ENCODE measurements around the gene TESMIN.

DNA sequence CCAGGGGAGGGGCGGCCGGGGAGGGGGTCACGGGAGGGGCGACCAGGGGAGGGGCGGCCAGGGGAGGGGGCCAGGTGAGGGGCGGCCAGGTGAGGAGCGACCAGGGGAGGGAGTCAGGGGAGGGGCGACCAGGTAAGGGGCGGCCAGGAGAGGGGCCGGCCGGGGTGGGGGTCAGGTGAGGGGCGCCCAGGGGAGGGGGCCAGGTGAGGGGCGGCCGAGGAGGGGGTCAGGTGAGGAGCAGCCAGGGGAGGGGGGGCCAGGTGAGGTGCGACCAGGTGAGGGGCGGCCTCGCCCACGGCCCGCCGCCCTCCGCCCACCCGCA lies 355 bp downstream of the TESMIN start:
- no peak for TF ChIP-seq EP300 (IDR thresholded peaks at IDR 0.05; ENCODE audit: low read depth in 2 of 2, low read length in 2 of 2)
- TF ChIP-seq EP300 (CRISPR knock-in tag; IDR thresholded peaks at IDR 0.05; ENCODE audit: borderline replicate concordance) = no peak
- no peak for TF ChIP-seq SMC3 (IDR thresholded peaks at IDR 0.05; ENCODE audit: low read length)
- no peak for TF ChIP-seq KDM5A (IDR thresholded peaks at IDR 0.05; ENCODE audit: borderline replicate concordance, low read length)
- no peak for TF ChIP-seq ZNF337 (CRISPR knock-in tag; IDR thresholded peaks at IDR 0.05; ENCODE audit: borderline replicate concordance, low read depth)
- TF ChIP-seq ELF1 (CRISPR knock-in tag; IDR thresholded peaks at IDR 0.05) = no peak
- TF ChIP-seq, protein P1, sequence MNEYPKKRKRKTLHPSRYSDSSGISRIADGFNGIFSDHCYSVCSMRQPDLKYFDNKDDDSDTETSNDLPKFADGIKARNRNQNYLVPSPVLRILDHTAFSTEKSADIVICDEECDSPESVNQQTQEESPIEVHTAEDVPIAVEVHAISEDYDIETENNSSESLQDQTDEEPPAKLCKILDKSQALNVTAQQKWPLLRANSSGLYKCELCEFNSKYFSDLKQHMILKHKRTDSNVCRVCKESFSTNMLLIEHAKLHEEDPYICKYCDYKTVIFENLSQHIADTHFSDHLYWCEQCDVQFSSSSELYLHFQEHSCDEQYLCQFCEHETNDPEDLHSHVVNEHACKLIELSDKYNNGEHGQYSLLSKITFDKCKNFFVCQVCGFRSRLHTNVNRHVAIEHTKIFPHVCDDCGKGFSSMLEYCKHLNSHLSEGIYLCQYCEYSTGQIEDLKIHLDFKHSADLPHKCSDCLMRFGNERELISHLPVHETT (CRISPR knock-in tag; conservative IDR thresholded peaks at IDR 0.05) = no peak
- no peak for TF ChIP-seq KDM4B (CRISPR knock-in tag; IDR thresholded peaks at IDR 0.05)
- TF ChIP-seq, protein P2, sequence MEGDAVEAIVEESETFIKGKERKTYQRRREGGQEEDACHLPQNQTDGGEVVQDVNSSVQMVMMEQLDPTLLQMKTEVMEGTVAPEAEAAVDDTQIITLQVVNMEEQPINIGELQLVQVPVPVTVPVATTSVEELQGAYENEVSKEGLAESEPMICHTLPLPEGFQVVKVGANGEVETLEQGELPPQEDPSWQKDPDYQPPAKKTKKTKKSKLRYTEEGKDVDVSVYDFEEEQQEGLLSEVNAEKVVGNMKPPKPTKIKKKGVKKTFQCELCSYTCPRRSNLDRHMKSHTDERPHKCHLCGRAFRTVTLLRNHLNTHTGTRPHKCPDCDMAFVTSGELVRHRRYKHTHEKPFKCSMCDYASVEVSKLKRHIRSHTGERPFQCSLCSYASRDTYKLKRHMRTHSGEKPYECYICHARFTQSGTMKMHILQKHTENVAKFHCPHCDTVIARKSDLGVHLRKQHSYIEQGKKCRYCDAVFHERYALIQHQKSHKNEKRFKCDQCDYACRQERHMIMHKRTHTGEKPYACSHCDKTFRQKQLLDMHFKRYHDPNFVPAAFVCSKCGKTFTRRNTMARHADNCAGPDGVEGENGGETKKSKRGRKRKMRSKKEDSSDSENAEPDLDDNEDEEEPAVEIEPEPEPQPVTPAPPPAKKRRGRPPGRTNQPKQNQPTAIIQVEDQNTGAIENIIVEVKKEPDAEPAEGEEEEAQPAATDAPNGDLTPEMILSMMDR (CRISPR knock-in tag; IDR thresholded peaks at IDR 0.05) = no peak
- no peak for TF ChIP-seq GABPB1 (CRISPR knock-in tag; IDR thresholded peaks at IDR 0.05)

All from HepG2 (cell line).